HG03469 (cell line): ENCODE measurements around the gene MGMT.

Source experiments
- ATAC-seq: cut with Tn5 transposase; IDR thresholded peaks from one replicate; pipeline ENCODE4 v1.9.1; 2021; ENCODE audit warnings: mild to moderate bottlenecking, moderate library complexity, moderate number of reproducible peaks; ENCODE audit not compliant: unreplicated experiment

Gene MGMT

GRCh38 chr10:129647590-129647989, 180.5 kb downstream of the MGMT start:
- no peak for ATAC-seq

DNA sequence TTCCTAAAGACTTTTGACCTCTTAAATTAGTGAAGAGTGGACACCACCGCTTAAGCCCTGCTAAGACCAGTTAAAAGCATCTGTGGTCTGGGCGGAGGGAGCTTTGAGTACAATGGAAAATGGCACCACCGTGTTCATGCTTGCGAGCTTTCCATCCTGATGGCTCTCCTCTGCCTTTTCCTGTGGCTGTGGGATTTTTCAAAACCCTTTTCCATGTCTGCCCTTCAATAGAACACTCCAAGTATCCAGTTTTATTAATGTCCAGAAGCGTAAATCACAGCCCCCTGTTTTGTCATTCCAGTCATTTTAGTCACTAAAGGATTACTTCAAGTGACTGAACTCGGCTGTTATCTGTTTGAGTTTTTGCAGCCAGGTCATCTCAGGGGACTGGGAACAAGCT, 181.8 kb downstream of the MGMT start:
- ATAC-seq, result no peak

- no peak for ATAC-seq
Observed at GRCh38 chr10:129652021-129652420, 185.0 kb downstream of the MGMT start.

- no peak for ATAC-seq
Observed at GRCh38 chr10:129652521-129653201, 185.6 kb downstream of the MGMT start.

DNA sequence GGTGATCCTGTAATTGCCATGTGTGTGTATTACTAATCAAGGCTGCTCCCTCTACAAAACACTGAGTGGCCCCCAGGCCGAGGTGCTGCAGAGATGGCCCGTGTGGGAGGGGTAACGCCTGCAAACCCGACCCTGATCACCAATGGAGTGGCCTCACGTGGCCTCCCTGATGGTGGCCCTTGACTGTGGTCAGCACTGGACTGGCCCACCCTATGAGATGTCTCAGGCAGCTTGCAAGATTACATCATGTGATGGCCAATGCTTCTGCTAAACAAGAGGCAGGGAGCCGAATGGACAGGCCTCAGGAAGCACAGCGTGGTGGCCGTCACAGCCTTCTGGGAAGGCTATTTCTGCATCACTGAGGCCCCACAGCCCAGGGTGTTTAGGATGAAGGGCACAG, 186.4 kb downstream of the MGMT start:
- no peak for ATAC-seq

GRCh38 chr10:129653861-129654260, 186.8 kb downstream of the MGMT start:
- ATAC-seq, result no peak

DNA sequence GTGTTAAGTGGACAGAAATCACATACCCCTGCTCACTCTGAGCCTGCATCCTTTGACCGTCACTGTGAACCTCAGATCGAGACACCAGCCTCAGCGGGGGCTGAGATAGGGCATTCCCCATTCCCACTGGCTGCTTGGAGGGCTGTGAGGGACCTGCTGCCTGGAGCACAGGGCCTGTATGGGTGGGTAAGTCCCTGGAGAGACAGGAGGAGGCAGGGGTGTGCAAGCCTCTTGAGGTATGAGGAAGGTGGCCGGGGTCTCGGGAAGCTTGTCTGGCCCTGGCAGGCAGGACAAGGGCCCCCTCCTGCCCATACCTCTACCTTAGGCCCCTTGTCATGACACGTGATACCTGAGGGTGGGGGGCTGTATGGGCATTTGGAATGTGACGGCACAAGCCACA, 187.4 kb downstream of the MGMT start:
- ATAC-seq, result no peak

- no peak for ATAC-seq
Observed at GRCh38 chr10:129655007-129655678, 188.1 kb downstream of the MGMT start.

- no peak for ATAC-seq
Observed at GRCh38 chr10:129655679-129656031, 188.6 kb downstream of the MGMT start.

- no peak for ATAC-seq
Observed at GRCh38 chr10:129656642-129657041, 189.6 kb downstream of the MGMT start.

DNA sequence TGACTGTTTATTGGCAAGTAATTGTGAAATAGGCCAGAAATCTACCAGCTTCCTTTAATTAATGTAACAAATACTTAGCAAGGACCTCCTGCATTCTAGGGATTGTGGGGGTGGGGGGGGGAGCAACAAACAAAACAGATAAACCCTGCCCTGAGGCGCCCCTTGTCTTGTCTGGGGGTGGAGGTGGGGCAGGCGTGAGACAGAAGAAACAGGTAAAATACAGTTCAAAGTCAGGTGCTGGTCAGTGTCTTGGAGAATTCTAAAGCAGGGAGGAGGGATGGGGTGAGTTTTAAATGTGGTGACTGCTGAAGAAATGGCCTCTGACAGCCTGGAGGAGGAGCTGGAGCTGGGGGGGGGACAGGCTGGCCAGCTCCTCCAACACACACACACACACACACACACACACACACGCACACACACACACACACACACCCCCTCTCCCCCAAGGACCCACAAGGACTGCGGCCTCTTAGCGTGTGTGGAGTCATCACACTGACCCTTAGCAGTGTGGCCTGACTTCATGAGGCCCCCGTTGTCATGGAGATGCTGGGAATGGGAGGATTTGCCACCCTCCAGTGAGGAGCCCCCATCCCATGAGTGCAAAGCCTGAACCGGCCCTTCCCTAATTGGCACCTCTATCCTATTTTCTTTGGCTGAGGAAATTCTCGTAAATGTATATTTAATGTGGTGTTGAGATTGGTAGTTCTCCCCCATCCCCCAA, 190.4 kb downstream of the MGMT start:
- ATAC-seq, result no peak

GRCh38 chr10:129658376-129659072, 191.5 kb downstream of the MGMT start:
- ATAC-seq, result no peak

- no peak for ATAC-seq
Observed at GRCh38 chr10:129659508-129660268, 192.6 kb downstream of the MGMT start.

DNA sequence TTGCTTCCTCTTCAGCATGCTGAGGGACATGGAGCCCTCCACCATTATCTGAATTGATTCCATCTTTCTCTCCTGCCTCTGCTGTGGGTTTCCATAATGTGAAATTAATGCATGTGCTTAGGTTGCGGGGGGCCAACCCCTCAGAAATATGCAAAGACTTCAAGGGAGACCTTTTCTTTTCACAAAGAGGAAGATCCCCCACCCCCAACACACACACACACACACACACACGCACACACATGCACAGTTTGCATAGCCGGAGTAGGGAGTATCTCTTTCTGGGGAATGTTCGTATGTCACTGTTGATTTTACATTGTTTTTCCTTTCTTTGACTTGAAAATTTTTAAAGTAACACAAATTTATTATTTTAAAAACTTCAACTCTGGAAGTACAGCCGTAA, 193.5 kb downstream of the MGMT start:
- ATAC-seq, result no peak

DNA sequence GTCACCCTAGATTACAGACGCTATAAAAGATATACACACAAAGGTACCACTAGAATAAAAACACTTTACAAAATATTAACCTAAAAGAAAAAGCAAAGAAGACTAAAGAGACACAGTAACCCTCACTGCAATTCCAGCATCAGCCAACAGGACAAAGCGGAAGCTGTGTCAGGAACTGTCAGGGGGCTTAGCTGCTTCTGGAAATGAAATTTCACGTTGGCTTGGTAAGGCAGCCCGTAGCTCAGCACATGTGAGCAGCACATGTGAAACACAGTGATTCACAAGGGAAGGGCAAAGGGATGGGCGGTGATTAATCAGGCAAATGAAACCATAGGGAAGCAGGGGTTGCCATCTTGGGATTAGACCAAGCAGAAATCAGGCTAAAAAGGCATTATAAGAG, 195.4 kb downstream of the MGMT start:
- no peak for ATAC-seq

GRCh38 chr10:129670124-129670523, 203.1 kb downstream of the MGMT start:
- no peak for ATAC-seq

DNA sequence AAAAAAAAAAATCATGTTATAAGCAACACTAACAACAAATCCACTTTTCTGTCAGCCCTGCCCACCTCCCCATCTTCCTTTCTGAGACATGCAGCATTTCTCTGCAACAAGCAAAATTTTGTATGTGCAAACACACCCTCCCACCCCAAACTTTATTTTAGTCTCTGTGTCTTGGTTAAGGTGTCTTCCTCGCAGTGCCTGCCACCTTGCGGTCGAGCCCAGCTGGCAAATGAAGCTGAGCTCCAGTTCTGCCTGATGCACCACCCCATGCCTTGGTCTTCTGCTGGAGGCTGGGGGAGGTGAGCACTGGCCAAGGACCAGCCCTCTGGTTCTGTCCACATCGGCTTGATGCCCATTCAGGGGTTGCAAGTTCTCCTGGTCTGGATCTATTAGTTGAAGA, 206.3 kb downstream of the MGMT start:
- no peak for ATAC-seq

GRCh38 chr10:129675027-129675769, 208.2 kb downstream of the MGMT start:
- no peak for ATAC-seq

GRCh38 chr10:129676014-129676413, 209.0 kb downstream of the MGMT start:
- no peak for ATAC-seq

DNA sequence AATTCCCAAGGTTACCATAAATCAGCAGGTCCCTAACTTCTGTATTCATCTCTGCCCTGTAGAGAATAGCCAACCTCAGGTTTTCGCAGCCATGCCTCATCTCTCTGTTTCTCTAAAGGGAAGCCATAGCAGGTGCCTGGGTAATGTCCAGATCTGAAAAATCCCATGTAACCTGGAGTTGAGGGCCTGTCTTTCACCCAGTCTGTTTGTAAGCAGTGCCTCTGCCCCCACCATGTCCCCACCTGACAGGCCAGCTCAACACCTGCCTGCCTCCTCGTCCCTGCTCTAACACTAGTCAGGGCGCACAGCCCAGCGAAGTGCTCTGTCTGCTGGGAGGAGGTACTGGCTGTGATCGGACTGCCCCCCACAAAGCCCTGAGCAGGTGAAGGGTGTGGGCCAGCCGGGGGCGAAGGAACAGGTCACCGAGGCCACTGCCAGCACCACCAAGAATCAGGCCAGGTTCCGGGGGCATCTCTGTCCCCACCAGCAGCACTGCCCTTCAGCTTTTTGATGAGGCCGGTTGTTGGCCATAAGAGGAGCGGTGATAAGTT, 210.4 kb downstream of the MGMT start:
- ATAC-seq, result no peak
